DMS 273 treated with DMSO at 0.1 percent for 48 hours (cell line): ENCODE data around the gene TACR1.

Source experiments
- DNase-seq: peaks from one replicate; lab custom pipeline; 2025; lab: John Stamatoyannopoulos, UW

Gene TACR1

DNA sequence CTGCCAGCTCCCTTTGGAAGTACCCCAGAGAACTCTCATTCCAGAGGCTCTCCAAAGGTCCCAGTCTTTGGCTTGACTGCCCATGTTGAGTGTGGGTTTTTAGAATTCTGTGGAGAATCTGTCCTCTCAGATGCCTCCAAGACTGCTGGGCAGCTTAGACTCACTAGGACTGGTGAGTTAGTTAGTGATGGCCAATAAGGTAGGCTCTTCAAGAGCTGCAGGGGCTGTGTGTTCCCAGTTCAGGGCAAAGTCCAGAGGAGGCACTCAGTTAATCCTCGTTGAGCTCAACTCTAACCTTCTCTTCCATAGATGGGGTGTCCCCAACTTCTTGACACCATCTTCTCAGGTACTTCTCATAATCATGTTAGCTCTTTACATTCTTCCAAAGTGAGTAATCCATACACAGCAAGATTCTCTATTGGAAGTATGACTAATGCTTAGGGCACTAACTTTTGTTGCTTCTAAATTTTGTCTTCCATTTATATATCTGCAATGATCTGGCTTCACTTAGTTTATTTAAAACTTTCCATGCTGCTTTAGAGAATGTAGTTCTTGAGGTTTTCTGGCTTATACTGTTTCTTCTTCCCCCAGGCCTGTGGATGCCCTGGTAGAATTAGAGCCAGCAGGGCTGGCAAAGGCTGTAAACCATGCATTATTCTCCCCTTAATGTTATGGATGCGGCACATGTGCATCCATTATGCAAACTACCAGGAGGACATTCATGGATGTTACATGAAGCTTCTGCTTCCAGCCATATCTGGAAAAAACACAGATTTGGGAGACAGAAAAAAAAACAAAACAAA is 151.9 kb downstream of the TACR1 start:
- DNase-seq = no peak

DNA sequence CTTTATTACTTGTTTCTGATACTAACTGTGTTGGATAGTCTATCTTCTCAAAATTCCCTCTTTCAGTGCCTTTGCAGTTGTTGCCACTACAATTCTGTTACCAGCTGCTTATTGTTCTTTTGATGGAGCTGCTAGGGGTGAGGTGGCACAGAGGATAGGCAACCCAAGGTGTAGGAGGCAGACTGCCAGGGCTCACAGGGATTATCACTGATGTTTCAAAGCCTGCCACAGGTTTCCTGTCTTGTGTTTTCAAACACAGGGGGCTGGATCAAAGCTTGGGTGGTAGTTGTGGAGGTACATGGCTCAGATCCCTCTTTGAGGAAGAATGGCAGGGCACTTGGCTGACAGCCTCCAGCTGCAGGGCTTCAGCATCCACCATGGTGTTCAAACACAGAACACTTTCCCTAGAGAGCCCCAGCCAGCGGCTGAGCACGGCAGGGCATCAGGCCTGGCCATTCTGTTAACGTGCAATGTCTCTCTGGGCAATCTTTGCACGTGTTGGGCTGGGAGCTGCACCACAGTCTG is 153.7 kb downstream of the TACR1 start:
- no peak for DNase-seq

DNA sequence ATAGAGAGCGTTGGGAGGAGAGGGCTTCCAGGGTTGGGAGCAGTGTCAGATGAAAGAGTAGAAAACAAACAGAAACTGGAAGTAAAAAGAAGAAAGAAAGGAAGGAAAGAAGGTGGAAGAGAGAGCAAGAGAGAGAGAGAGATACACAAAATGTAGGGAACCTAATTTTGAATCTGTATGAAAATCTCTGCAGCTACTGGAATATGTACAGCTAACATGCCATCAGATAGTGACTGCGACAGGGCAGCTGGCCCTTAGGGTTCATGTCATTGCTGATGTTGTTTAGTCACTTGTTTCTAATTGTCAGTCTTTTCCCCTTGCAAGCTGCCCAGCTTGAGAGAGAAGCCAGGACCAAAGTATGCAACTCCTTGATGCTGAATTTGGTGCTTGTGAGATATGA is 155.0 kb downstream of the TACR1 start:
- no peak for DNase-seq

DNA sequence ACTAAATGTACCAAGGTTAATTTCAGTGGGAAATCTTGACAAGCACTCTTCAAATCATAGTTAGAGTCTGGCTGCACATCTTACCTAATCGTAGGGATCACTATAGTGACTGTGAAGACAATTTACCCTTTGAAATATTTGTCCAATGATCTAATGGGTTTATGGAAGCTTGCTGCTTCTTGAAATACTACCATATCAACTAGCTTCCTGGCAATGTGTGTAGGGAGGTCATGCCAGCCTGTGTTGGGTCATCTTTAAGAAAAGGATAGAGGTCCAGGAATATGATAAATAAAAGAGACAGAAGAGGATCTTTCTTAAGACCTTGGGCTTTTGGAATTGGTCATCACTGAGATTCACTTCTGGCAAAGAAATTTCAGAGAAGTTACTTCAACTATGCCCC is 156.5 kb downstream of the TACR1 start:
- no peak for DNase-seq

DNA sequence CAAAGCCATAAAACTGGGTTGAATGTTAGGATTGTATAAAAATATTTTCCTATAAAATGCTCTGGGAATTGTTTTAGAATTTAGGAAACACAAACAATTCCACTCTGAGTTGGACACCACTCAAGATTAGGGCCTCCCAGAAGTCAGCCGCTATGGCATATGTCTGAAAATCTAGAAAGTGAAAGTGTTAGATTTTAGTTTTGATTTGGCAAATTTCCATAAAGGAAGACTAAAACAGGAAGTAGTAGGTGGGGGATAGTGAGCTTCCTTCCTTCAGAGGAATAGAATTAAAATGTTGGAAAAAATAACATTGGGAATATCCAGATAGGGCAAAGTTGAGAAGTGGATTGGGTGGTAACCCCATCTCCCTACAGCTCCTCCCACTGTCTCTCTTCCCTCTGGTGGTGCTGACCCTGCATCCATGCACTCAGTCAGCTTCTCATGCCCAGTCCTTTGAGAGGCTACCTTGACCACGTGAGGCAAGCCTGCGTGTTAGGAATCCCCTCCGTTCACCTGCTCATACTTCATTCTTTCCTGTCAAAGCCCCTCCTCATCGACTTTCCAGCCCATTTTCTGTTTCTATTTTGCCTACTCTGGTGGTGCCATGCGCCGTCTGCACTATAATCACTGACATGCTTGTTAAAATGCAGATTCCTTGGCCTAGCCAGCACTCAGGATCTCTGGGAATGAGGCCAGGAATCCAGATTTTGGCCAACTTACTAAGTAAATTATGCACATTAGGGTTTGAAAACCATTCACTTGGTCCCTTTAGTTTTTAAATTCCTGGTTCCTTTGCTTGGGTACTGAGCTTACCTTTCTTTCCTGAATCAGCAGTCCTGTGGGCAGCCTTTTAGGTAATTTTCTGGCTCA is 157.4 kb downstream of the TACR1 start:
- no peak for DNase-seq

DNA sequence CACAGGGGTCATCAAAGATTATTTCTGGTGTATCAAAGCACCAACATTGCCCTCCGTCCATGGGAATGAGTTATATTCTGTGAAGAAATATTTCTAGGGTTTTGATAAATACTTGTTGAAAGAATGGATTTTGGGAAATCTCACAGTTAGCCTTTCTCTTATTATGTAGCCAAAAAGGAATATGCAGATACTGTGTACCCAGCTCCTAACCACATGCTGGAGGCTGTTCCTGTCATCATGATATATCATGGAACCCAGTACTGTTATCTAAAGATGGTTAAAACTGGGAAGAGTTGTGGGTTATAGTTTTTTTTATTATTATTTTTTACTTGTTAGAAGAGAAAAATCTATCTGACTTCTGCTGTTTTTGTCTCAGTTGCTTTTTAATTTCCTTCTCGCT is 158.1 kb downstream of the TACR1 start:
- DNase-seq = no peak

DNA sequence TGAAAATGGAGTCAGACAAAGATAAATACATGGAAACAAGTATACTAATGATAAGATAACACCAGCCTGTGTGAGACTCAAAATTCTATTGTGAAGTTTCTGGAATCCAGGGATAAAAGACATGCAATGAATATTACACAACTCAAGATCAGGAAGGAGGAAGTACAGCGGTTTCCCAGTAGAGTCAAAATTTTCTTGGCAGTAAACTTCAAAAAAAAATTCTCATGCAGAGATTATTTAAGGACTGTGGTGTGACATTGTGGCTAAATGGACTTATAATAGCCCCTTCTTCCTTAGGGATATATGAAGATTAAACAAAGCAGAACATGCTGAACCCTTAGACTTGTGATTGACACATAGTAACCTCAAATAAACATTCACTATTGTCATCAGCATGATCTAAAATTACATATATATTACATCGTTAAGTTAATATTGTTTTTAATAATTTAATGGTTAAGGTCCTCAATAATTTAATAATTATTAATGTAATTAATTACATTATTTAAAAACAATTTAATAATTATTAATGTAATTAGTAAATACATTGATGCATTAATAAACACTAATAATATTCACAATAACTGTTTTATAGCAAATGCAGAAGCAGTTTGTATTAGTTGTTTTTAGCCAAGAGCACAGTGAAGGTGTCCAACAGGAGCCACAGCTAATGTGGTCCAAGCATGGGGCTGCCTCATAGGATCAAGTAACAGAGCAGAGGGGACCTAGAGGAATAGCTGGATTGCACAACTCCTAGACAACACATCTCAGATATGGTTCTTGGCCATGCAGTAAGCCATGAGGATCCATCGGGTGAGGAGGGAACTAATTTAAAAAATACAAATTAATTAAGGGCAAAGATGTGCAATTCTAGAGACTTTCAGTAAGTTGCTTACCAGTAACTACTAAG is 163.6 kb downstream of the TACR1 start:
- DNase-seq = no peak

DNA sequence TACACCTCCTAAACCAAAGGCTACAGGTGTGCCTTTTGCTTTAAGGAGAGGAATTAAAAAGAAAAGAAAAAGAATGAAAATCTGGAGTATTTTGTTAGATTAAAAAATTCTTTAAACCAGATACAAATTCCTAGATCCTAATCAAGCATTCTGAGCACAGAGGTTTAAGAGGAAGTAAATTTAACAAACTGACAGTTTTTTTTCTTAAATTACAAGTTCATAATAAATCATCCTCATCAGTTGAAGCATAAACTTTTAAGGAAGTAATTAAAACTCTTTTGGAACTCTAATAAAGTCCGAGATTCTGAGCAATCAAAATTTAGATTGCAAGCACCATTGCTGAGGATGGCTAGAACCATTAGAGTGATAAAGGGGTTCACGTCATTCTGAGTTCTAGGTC is 165.8 kb downstream of the TACR1 start:
- no peak for DNase-seq

DNA sequence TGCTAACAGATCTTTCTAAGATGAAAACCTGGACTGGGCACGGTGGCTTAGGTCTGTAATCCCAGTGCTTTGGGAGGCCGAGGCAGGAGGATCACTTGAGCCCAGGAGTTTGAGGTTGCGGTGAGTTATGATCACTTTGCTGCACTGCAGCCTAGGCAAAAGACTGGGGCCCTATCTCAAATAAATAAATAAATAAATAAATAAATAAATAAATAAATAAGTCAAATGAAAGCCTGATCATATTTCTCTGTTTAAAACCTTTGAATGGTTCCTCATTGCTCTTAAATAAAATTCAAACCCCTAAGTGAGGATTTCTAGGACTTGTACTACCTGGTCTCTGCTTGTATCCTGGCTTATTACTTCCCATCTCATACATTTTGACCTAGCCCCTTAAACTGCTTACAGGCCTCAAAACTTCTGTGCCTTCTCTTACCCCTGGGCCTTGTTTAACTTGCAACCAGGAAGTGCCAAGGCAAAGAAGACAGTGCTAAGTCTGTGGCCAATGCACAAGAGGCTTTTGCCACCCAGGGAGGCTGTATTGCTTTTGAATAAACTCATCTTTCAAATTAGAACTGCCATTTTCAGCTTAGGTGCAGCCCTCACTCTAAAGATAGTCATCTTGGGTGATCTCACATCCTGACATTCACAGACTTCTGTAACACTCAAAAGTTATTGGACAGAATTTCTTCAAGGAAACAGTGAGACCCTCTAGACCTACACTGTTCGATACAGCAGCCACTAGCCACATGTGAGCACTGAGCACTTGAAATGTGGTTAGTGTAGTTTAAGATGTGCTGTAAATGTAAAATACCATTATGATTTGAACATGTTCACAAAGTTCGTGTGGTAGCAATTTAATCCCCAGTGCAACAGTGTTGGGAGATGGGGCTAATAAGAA is 167.2 kb downstream of the TACR1 start:
- DNase-seq = no peak

DNA sequence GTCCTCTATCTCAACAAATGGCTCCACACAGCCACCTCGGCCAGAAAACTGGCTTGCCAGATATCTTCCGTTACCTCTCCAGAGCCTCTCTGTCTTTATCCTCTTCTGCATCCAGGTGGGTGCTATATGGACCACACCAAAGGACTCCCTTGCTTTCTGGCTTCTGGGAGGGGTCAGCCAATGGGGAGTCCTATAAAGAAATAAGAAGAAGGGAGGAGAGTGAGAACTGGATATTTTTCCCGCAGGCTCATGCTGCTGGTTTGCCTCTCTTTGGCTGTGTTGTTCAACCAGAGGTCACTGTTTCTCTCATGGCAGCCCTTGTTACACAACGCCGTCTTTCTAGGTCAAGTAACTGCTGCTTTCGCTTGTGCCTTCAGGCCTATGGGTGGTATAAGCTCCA is 168.1 kb downstream of the TACR1 start:
- DNase-seq = no peak

DNA sequence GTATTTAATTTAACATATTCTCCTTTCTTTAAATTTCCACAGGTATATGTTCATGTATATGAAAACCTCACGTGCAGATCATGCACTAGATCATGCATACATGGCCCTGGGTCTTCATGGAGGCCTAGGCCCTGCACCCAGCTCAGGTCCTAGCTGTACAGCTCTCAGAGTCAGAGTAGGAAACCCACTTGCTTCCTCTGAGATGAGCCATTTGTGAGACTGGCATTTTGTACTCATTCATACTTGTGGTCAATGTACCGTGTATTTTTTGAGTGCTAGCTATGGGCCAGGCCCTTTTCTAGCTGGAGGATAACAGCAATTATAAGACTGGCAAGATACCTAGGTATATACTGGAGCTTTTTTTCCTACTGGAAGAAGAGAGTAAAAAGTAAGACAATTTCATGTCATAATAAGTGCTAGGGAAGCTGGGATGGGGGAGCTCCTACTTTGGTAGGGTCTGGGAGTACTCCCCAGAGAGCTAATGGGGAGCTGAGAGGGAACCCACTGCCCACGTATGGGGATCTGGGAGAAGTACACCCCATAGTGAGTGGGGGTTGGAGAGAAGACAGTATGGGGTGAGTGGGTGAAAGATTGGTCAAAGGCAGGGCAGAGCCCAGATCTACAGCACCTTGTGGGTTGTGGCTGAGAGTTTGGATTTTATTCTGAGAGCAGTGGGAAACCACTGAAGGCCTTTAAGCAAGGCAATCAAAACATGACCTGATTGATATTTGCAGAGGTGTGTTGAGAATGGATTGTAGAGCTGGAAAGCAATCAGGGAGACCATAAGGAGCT is 168.9 kb downstream of the TACR1 start:
- DNase-seq = no peak

DNA sequence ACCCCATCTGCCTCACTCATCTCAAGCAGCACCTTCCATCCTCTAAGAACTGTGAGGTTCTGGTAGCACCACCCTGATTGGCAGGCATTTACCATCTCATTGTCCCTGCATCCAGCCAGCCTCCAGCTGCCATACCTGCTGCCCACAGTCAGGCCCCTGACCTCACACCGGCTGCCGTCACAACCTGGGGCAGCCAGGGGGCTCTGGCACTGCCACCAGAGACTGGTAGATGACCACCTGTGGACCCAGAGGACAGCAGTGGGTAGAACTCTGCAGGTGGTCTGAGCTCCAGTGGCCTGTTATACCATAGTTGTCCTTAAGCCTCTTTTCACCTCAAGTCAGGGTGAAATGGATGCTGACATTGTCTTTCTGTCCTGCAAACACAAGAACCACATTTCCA is 171.4 kb downstream of the TACR1 start:
- no peak for DNase-seq

DNA sequence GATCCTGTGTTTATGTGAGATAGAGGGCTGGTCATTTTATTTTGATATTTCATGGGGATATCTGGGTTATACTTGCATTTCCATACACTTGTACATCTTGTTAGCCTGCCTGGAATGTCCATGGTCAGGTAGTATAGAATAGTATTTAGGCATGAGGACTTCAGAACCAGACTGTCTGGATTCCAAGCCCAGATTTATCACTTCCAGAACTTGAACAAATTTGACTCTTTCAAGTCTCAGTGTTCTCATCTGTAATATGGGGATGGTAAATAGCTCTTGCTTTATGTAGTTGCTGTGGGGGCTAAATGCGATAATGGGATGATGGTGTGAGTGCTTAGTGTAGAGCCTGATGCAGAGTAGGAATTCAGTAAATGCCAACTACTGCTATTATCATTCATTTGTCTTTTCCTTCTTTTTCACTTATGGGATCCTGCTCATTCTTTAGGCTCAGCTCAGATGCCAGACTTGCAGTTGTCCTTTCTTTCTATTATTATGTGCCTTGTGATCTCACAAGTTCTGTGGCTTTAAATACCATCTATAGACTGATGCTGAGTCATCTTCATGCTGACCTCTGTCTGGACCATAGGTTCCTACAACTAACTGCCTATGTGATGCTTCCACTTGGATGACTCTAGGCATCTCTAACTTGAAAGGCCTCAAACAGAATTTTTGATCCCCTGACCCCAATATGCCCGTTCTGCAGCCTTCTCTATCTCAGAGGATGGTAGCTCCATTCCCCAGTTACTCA is 173.5 kb downstream of the TACR1 start:
- no peak for DNase-seq

DNA sequence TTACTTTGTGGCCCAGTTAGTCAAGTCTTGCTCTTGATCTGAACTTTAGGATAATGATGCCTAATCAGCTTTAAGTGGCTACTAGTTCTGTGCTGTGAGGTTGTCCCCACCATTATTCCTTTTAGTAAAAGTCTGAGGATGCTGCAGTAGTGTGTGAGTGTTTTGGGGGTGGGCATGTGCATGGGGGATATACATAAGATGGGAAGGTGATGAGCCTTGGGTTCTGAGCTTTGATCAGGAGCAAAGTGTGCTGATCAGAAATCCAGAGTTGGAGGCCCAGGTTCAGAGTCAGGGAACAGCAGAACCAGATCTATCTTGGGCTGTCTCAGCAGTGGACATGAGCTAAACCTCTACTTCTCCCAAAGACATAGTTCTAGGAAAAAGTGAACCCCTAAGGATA is 174.1 kb downstream of the TACR1 start:
- DNase-seq = no peak

DNA sequence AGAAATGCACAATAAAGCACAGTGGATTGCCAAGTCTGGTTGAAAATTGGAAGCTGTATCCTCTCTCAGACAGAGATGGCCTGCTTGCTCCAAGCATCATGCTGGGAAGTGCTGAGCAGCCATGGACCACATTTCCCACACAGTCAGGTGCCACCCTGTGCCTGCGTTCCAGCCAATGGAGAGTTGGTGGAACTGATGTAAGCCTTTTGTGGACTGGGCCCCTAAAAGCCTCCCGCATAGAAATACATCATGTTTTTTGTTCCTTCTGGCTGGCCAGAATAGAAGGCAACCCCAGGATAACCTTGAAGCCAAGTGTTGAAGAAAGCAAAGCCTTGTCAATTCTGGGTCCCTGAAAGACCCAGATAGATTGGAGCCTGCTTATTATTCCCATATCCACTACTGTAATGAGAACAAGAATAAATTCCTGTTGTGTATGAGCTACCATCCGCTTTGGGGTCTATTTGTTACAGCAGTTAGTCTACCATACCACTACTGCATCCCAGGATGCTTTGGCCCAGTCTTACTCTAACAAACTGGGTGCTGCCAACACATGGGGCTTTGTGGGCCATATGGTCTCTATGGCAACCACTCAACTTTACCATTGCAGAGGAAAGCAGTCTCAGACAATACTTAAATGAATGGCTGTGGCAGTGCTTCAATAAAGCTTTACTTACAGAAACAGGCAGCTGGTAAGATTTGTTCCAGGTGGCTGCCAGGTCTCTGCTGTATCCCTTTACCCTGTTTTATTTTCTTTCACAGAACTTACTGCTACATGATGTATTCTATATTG is 175.5 kb downstream of the TACR1 start:
- DNase-seq = no peak

DNA sequence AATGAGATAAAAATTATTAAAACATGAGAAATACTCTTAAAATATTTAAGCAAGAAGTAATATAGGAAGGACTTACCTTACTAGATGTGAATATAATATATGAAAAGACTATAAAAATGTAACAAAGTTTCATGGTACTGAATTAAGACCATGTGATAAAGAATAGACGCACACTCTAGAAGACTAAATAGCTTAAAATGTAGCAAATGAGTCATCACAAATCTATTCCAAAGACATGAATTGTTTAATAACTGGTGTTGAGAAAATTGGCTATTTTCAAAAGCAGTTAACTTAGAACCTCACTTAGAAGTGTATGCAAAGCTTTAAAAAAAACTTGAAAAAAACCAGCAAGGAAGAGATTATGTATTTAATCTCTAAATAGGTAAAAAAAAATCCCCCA is 176.8 kb downstream of the TACR1 start:
- DNase-seq = no peak

DNA sequence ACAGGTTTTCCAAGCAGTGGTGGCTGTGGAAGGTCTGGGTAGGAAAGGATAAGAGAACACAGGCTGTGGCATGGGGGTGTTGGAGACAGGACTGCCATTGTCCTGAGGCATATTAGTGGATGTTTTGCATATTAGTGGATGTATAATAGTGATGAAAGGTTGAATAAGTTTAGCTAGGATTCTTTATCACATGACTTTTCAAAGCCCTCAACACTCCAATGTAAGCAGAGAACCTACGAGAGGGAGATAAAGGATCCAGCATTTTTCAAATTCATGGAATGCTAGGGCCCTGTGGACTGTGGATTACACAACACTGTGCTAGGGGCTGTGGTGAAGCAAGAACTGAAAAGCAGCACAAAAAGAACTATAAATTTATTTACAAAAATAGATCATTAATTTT is 177.6 kb downstream of the TACR1 start:
- no peak for DNase-seq

DNA sequence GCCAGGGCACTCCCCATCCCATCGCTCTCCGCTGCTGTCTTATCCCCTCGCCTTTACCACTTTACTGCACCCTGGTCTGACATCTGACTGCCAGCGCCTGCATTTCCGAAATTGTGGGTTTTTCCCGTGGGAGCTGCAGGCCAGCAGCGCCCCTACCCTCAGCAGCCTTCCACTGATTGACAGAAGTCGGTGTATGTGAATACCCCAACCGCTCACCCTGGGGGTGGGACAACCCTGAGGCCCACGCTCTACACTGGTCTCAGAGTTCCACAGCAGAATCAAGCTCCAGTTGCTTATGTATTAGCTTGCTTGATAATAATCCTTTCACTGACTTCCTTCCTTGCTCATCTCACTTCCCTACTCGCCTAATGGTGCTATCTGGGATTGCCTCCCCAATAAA is 178.8 kb downstream of the TACR1 start:
- DNase-seq = no peak

DNA sequence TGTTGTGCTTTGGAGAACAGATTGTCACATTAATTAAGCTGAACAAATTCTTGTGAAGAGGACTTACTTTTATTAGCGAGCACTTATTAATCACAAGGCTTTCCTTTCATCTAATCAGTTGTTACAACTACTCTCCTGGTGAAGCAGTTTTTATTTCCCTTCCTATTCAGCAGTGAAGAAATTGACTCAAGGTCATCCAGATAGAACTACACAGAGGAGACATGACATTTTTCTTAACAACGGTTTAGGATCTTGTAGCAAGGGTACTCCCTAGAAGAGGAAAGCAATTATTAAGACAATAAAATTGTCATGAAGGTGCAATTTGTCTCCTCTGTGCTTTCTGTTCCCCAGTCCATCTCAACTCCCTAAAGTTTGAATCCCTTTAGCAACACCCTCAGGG is 179.5 kb downstream of the TACR1 start:
- DNase-seq = no peak
